ENCODE data around the gene ZNF853. TPM values are rescaled to one million over a fixed set of nuclear protein-coding genes. Genes with fewer than 3 reads are reported as not detected.
A peak's percentile ranks its signal among the peaks of the same experiment; 100 is the strongest.

ZNF853 gene
- total RNA-seq, 1 experiment from 2014 or later = 1.4 TPM

- POLR2A ChIA-PET = no interaction called here
- TF ChIP-seq CTCF (IDR thresholded peaks at IDR 0.05) (no peak), REST (IDR thresholded peaks at IDR 0.05; ENCODE audit: insufficient read depth in 1 of 2, low read depth in 2 of 2, low read length in 1 of 2) (no peak), SIN3A (IDR thresholded peaks at IDR 0.05; ENCODE audit: borderline replicate concordance, insufficient read depth, low read depth, low read length) (no peak)
- BruUV-seq (replicated peaks) = no TSS peak
- ATAC-seq (peak; percentile 19; the same call in 1 of the 2 replicates), DNase-seq (ENCODE audit: low read depth, low spot score) (no peak)
- intact Hi-C loops (cut with micrococcal nuclease; ENCODE audit: unreplicated experiment) = no loop called here
- no peaks in the 10 kb centered on the region for H3K9me3 ChIP-seq (ENCODE audit: control insufficient read depth, insufficient read depth, low read depth, low read length)
- no peak overlapping the region for H3K4me3 ChIP-seq (ENCODE audit: low read depth in 2 of 2, low read length in 2 of 2)
- H3K27ac ChIP-seq (ENCODE audit: low read length) = no peak overlapping the region
- in situ Hi-C loops (cut with HindIII; ENCODE audit: low pct_unique_long_range_greater_than_20kb, low sequenced_read_pairs) = no loop called here
- H3K36me3 ChIP-seq (ENCODE audit: control insufficient read depth, insufficient read depth, low read length) = peaks cover 4% of the 10 kb centered on the region; the same call in 1 of the 2 replicates
- CTCF ChIA-PET = no interaction called here
- H3K27me3 ChIP-seq (ENCODE audit: control insufficient read depth, insufficient read depth, low read length) = no peaks in the 10 kb centered on the region
- peaks cover 7% of the 10 kb centered on the region for H3K4me1 ChIP-seq (ENCODE audit: control insufficient read depth, insufficient read depth, low read length)
These were observed 27.6 kb downstream of the ZNF853 start for GRCh38 chr7:6642861-6643640.

- peaks cover 4% of the 10 kb centered on the region; the same call in 1 of the 2 replicates for H3K36me3 ChIP-seq (ENCODE audit: control insufficient read depth, insufficient read depth, low read length)
- H3K9me3 ChIP-seq (ENCODE audit: control insufficient read depth, insufficient read depth, low read depth, low read length) = no peaks in the 10 kb centered on the region; the same call in 1 of the 2 replicates
- BruUV-seq (replicated peaks) = no TSS peak
- no peak for DNase-seq (ENCODE audit: low read depth, low spot score)
- in situ Hi-C loops (cut with HindIII; ENCODE audit: low pct_unique_long_range_greater_than_20kb, low sequenced_read_pairs) = no loop called here
- no peaks in the 10 kb centered on the region for H3K4me1 ChIP-seq (ENCODE audit: control insufficient read depth, insufficient read depth, low read length)
- no peak for TF ChIP-seq SIN3A (IDR thresholded peaks at IDR 0.05; ENCODE audit: borderline replicate concordance, insufficient read depth, low read depth, low read length)
- TF ChIP-seq TCF7L2 (IDR thresholded peaks at IDR 0.05; ENCODE audit: low read depth, low read length) = no peak
- TF ChIP-seq POLR2AphosphoS5 (IDR thresholded peaks at IDR 0.05; ENCODE audit: low read depth, low read length) = no peak
- no peak for TF ChIP-seq REST (IDR thresholded peaks at IDR 0.05; ENCODE audit: insufficient read depth in 1 of 2, low read depth in 2 of 2, low read length in 1 of 2)
- ATAC-seq = no peak
- H3K4me3 ChIP-seq (ENCODE audit: low read depth in 2 of 2, low read length in 2 of 2) = no peak overlapping the region
- H3K27me3 ChIP-seq (ENCODE audit: control insufficient read depth, insufficient read depth, low read length) = no peaks in the 10 kb centered on the region
- ChIA-PET CTCF (no interaction called here), POLR2A (no interaction called here)
- intact Hi-C loops (cut with micrococcal nuclease; ENCODE audit: unreplicated experiment) = no loop called here
- H3K27ac ChIP-seq (ENCODE audit: low read length) = no peak overlapping the region
These were observed 28.7 kb downstream of the ZNF853 start for GRCh38 chr7:6643915-6644625.
